NCI-H226 (cell line): ENCODE measurements around the gene PMM1.
"Not testable (repeated sequence)": the region's sequence is repeated elsewhere in the genome, so short reads cannot be mapped to it uniquely, and the experiment has no call there.

ENCODE experiments used
- DNase-seq: peaks from one replicate; pipeline ENCODE4 v3.0.0-alpha.2; 2015

Gene PMM1

GRCh38 chr22:41589391-41590241, at the start of gene PMM1:
TSS of gene PMM1 (minus strand) at chr22:41589840. CDS start at chr22:41589805, 35 bp downstream.
- DNase-seq = peak; percentile 86

- no peak for DNase-seq
These were observed 49.1 kb upstream of the PMM1 start for GRCh38 chr22:41638748-41639147.

GRCh38 chr22:41638124-41638523, 48.5 kb upstream of the PMM1 start:
- no peak for DNase-seq

DNA sequence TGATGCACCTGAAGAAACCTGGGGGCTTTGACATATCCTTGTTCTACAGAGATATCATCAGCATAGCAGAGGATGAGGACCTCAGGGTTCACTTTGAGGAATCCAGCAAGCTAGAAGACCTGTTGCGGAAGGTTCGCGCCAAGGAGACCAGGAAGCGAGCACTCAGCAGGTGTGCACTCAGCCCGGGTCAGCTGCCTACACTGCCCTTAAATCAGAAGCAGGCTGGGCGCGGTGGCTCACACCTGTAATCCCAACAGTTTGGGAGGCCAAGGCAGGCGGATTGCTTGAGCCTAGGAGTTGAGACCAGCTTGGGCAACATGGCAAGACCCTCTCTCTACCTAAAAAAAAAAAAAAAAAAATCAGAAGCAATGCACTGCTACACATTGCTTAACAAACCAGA, 48.0 kb upstream of the PMM1 start:
- DNase-seq = not testable (repeated sequence)

DNA sequence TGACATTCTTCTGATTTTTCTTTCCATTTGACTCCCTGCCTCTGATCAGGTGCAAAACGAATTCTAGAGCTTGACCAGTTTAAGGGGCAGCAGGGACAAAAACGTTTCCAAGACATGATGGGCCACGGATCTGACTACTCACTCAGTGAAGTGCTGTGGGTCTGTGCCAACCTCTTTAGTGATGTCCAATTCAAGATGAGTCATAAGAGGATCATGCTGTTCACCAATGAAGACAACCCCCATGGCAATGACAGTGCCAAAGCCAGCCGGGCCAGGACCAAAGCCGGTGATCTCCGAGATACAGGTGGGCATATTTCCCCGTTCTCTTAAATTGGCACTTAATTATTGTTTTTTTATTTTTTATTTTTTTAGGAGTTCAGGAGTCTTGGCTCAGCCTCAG, 46.8 kb upstream of the PMM1 start:
- no peak for DNase-seq

DNA sequence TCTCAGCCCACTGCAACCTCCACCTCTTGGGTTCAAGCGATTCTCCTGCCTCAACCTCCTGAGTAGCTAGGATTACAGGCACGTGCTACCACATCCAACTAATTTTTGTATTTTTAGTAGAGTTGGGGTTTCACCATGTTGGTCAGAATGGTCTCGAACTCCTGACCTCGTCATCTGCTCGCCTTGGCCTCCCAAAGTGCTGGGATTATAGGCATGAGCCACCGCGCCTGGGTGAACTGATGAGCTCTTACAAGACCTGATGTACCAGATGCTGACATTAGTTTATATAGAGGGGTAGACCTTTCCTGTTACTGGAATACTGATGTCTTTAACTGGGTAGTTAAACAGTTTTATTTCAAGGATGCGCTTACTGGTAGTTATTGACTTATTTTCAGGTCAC, 45.0 kb upstream of the PMM1 start:
- not testable (repeated sequence) for DNase-seq

DNA sequence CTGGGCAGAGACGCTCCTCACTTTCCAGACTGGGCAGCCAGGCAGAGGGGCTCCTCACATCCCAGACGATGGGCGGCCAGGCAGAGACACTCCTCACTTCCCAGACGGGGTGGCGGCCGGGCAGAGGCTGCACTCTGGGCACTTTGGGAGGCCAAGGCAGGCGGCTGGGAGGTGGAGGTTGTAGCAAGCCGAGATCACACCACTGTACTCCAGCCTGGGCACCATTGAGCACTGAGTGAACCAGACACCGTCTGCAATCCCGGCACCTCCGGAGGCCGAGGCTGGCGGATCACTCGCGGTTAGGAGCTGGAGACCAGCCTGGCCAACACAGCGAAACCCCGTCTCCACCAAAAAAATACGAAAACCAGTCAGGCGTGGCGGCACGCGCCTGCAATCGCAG, 42.0 kb upstream of the PMM1 start:
- DNase-seq = not testable (repeated sequence)

GRCh38 chr22:41631115-41631514, 41.5 kb upstream of the PMM1 start:
- not testable (repeated sequence) for DNase-seq

GRCh38 chr22:41625577-41625976, 35.9 kb upstream of the PMM1 start:
- no peak for DNase-seq

DNA sequence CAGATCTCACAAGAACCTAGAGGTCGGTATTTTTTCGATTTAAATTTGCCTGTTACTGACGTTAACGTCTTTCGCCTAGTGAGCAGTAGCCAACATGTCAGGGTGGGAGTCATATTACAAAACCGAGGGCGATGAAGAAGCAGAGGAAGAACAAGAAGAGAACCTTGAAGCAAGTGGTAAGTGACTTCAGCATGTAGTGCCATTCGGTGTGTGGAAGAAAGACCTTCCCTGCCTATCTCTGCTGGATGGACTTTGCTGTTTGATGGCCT, 32.2 kb upstream of the PMM1 start:
- DNase-seq = no peak

GRCh38 chr22:41621099-41621910, 31.7 kb upstream of the PMM1 start, which contains the start of gene XRCC6:
TSS of gene XRCC6 (plus strand) at chr22:41621295. CDS start at chr22:41622005, 710 bp downstream.
- peak; percentile 85 for DNase-seq

- no peak for DNase-seq
These were observed 31.0 kb upstream of the PMM1 start, which contains the start of gene DESI1 for GRCh38 chr22:41620589-41621098. TSS of gene DESI1 (minus strand) at chr22:41621043. CDS start at chr22:41620839, 204 bp downstream.

DNA sequence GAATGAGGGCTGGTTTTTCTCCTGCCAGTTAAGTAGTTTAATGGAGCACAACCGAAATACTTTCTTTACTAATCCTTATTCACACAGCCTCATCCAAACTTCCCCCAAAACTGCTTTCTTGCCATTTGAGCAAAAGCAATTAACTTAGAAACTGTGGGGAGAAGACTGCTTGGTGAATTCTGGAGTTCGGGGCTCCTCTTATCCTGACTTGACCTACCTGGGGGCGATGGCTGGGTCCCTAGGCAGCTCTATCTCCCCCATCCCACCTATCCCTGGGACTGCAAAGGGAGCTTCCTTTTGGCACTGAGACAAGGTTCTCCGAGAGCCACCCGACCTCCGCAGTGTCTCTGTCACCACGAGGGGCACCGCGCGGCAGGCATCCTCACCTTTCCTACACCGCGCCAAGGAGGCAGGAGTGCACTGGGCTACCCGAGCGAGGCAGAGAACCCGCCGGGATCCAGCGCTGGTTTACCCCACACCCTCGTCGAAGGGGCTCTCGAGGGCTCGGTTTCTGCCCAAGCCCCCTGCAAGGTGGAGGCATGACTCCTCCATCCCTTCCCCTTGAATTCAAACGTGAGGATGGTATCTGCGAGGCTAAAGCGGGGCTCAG, 30.4 kb upstream of the PMM1 start:
- DNase-seq = no peak

DNA sequence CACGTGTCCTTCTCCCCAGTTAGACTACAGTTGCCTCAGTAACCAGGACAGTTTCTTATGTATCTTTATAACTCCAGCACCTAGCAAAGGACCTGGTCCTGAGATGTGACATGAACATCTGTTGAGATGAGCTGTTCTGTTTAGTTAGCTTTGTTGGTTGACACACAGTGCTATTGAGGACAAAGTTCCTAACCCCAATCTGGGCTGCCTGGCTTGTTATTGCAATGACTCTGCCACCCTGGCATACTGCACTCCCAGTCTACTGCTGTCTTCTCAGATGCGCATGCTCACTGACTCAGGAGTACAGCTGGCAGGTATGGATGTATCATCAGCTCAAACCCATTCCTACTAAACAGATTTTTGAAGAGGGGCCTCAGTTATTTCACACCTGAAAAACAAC, 23.8 kb upstream of the PMM1 start:
- no peak for DNase-seq

DNA sequence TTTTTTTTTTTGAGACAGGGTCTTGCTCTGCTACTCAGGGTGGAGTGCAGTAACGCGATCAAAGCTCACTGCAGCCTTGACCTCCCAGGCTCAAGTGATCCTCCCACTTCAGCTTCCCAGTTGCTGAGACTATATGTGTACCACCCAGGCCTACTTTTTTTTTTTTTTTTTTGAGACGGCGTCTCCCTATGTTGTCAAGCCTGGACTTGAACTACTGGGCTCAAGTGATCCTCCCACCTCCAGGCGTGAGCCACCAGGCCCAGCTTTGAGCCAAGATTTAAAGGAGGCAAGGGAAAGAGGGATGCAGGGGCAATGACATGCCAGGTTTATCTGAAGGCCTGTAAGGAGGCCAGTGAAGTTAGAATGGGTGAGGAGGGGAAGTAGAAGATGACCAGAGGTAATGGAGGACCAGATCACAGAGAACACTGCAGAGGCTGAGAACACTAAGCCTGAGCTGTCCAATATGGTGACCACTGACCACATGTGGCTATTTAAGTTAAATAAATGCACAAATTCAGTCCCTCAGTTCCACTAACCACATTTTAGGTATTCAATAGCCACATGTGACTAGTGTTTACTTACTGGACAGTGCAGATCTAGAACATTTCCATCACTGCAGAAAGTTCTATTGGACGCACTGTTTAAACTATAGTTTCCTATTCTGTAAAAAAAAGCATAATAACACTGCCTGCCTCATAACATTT, 23.1 kb upstream of the PMM1 start:
- no peak for DNase-seq

DNA sequence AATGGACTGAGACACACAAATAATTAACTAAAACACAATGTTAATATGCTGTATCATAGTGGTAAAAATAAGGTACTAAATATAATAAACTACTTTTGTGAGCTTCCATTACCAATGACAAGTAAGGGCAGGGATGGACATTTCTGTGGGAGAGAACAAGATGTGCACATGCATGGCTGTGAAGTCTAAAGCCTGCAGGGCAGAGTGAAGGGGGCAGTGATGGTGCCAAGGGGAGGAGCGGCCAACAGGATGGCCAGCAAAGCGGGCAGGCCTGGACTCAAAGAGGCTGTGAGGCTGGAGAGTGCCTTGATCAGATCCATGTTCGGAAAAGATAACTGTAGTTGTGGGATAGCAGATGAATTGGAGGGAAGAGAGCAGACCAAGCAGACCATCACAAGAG, 18.7 kb upstream of the PMM1 start:
- DNase-seq = no peak

- DNase-seq = no peak
These were observed 14.3 kb upstream of the PMM1 start for GRCh38 chr22:41603873-41604332.

DNA sequence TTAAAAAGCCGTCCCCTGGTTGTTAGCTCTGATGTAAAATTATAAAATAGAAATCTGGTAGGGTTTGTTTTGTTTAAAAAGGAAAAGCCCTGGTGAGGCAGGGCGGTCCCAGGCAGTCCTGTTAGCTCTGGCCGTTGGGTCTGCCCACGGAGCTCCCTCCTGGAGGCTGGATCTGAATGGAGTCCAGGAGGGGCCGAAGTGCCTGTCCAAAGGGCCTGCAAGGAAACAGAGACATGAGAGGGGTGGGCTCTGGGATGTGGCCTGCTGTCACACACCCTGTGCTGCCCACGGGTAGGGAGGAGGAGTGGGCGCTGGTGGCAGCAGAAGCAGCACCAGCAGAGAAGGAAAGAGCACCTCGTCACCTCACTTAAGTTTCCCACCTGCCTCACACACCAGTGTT, 11.3 kb upstream of the PMM1 start:
- DNase-seq = no peak

GRCh38 chr22:41598891-41599635, 9.4 kb upstream of the PMM1 start:
- no peak for DNase-seq

DNA sequence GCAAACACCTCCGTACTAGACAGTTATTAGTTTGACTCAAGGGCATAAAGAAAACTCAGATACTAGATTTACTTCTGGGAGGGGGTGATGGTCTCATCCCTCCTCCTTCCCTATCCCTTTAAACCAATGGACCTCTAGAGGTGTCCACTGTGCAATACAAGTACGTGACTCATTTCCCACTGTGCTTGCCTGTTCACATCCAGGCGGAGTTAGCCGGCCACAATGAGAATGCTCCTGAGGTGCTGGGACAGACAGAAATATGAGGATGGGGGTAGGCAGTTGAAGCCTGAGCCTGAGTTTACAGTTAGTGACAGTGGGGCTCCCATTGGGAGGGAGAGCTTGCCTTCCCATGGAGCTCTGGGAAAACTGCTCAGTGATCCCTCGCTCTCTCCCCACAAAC, 8.4 kb upstream of the PMM1 start:
- DNase-seq = peak; percentile 60

GRCh38 chr22:41597635-41597953, 8.0 kb upstream of the PMM1 start:
- no peak for DNase-seq
